Suppressor macrophage treated with lipopolysaccharide for 1 hour (primary cell): Measurements from ENCODE around the gene AAMP.
"Not testable (repeated sequence)": the region's sequence is repeated elsewhere in the genome, so short reads cannot be mapped to it uniquely, and the experiment has no call there.

ENCODE experiments used
- DNase-seq, 3 donors: peaks; one replicate each; pipeline ENCODE4 v3.0.0-alpha.2; 2020 to 2022

AAMP gene

GRCh38 chr2:218269900-218270720 is at the start of gene AAMP, which contains the start of gene PNKD:
Gene AAMP, minus strand, starts transcription at chr2:218270137. Its CDS starts 51 bp downstream, at chr2:218270086.
Gene PNKD, plus strand, starts transcription at chr2:218270519. Its CDS starts 17 bp downstream, at chr2:218270536.
- DNase-seq: peak; percentile 100

- no peak for DNase-seq
Observed at GRCh38 chr2:218318241-218318640, 48.3 kb upstream of the AAMP start.

DNA sequence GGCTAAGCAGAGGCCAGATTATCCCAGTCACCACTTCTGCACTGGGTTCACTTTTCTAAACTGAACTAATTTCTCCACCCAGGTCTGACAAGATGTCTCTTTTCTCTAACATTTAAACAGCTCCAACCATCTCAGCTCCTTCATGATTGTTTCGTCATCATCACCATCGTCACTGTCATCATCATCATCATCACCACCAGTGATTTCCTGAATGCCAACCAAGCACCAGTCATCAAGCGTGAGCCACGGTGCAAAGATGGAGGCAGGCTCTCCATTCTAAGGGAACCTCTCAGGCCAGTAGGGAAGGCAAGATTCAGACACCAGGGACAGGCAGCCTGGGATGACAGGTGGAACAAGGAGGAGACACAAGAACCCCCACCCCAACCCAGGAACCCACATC is 47.9 kb upstream of the AAMP start:
- peak in 2 of 3 donors; percentile 49 to 65 for DNase-seq

GRCh38 chr2:218317303-218317630 is 47.3 kb upstream of the AAMP start:
- no peak for DNase-seq

DNA sequence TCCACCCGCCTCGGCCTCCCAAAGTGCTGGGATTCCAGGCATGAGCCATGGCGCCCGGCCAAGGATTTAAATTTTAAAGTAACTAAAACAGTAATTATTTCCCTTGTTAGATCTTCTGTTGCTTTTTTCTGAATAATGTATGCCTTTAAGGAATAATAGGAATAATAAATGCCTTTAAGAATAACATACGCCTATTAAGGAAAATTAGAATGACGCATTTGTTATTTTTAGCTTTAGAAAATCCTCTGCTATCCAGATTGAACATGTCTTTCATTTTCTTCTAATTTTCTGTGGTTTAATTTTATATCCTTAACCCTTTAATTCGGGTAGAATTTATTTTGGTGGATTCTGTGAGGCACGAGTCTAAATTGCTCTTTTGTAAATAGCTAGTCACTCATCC is 45.5 kb upstream of the AAMP start:
- no peak for DNase-seq

DNA sequence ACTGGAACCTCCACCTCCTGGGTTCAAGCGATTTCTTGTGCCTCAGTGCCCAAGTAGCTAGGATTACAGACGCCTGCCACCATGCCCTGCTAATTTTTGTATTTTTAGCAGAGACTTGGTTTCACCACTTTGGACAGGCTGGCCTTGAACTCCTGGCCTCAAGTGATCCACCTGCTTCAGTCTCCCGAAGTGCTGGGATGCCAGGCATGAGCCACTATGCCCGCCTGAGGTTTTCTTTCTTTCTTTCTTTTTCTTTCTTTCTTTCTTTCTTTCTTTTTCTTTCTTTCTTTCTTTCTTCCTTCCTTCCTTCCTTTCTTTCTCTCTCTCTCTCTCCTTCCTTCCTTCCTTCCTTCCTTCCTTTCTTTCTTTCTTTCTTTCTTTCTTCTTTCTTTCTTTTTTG is 44.8 kb upstream of the AAMP start:
- not testable (repeated sequence) for DNase-seq

GRCh38 chr2:218313356-218313755 is 43.4 kb upstream of the AAMP start:
- no peak for DNase-seq

GRCh38 chr2:218312267-218312756 is 42.4 kb upstream of the AAMP start:
- no peak for DNase-seq

DNA sequence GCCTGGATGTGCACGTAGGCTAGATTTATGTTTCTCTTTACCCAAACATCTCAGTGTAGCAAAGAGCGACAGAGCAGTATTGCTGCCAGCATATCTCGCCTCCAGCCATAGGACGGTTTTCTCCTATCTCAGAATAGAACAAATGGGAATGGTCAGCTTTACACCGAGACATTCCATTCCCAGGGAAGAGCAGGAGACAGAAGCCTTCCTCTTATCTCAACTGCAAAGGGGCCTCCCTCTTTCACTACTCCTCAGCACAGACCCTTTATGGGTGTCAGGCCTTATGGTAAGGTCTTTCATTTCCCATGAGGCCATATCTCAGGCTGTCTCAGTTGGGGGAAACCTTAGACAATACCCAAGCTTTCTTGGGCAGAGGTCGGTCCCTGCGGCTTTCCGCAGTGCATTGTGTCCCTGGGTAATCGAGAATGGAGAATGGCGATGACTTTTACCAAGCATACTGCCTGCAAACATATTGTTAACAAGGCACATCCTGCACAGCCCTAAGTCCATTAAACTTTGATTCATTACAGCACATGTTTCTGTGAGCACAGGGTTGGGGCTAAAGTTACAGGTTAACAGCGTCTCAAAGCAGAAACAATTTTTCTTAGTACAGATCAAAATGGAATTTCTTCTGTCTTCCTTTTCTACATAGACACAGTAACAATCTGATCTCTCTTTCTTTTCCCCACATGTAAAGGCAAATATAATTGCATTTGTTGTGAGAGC is 41.8 kb upstream of the AAMP start:
- DNase-seq: not testable (repeated sequence)

DNA sequence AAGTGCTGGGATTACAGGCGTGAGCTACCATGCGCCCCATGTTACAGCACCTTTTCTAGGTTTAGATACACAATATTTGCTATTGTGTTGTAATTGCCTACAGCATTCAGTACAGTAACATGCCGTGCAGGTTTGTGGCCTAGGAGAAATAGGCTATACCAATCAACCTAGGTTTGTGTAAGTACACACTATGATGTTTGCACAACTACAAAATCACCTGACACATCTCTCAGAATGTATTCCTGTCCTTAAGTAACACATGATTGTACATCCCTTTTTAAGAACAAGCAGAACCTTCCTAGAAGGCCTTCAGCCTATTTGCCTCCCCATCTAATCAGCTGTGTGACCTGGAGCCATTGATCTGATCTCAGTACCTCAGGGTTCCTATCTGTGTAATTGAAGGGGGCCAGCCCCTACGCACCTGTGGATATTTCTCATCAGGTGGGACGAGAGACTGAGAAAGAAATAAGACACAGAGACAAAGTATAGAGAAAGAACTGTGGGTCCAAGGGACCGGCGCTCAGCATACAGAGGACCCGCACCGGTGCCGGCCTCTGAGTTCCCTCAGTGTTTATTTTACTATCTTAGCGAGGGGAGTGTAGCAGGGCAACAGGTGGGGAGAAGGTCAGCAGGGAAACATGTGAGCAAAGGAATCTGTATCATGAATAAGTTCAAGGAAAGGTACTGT is 41.1 kb upstream of the AAMP start:
- no peak for DNase-seq

GRCh38 chr2:218307415-218308090 is 37.6 kb upstream of the AAMP start:
- DNase-seq: no peak

DNA sequence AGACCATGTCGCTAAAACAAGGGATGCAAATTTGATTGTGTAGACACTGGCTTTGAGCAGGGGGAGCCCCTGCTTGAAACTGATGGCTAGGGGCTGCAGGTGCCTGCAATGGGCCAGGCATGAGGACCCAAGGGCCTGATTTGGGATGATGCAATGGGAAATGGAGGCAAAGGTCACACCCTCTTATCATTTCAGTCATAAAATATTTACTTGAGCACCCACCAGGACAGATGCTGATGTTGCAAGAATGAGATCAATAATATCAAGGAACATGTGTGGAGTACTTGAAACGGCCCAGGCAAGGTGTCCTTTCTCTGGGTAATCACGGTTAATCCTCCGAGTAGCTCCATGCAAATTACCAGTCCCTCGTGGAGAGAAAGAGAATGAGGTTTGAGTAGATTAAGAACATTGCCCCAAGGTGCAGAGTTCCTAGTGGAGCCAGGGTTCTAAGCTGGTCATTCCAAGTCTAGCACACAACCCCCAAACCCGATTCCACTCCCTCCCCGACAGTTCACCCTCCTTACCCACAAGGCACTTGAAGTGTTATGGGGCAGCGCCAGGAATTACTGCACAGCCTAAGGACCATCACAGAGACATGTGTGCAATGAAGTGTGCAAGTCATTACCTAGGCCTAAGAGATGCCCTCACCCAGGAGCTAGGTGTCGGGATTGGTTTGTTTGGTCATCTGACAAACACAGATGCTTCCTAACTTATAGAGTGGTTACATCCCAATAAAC is 36.4 kb upstream of the AAMP start:
- DNase-seq: no peak

GRCh38 chr2:218305383-218305782 is 35.4 kb upstream of the AAMP start:
- no peak for DNase-seq

GRCh38 chr2:218301176-218301819 is 31.4 kb upstream of the AAMP start:
- DNase-seq: peak; percentile 87 to 92 (median 90)

DNA sequence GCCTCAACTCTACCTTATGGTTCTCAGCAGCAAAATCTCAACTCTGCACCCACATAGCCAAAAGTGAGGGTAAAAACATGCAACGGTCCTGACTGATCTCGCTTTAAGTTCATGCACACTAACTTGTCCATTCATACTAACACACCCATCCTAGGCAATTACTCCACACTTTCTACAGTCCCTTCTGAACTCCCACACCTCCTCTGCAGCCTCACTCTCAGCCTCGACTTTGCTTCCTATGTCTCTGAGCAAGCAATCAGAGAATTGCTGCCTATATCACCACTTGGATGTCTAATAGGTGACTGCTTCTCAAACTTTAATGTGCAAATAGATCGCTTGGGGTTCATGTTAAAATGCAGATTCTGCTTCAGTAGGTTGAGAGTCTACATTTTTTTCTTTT is 30.2 kb upstream of the AAMP start:
- peak in 1 of 3 donors; percentile 27 for DNase-seq

GRCh38 chr2:218298314-218298875 is 28.5 kb upstream of the AAMP start:
- no peak for DNase-seq

- DNase-seq: no peak
Observed at GRCh38 chr2:218296847-218297246, 26.9 kb upstream of the AAMP start.

DNA sequence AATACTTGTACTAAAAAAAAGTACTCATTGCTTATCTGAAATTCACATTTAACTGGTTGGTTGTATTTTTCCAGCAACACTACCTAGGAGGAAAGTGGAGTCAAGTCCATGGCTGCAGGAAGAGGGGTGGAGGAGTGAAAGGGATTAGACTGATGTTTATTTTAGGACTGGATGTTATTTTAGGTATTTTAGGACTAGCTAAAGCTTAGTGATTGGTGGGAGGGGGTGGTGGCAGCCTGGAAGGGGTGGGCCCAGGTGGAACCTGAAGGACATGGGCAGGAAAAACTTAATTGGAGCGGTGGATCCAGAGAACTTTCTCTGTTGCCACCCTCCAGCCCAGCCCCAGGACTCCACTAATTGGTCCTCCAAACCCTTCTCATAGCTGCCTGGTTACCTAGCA is 26.3 kb upstream of the AAMP start:
- no peak for DNase-seq

DNA sequence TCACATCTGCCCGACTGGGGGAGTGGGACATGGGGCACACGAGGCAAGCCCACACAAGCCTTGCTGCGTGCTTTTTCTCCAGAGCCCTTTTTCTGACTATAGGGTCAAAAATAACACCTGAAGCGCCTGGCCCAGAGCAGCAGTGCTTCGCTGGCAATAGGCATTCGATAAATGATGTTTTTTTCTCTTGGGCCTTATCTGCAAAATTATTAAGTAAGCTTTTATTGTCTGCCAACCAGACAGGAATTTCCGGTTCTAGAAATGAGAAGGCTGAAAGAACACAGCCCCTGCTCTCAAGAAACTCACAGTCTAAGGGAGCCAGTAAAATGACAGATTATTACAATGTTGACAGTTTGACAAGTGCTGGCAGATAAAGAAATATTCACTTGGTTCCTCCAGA is 25.1 kb upstream of the AAMP start:
- no peak for DNase-seq

DNA sequence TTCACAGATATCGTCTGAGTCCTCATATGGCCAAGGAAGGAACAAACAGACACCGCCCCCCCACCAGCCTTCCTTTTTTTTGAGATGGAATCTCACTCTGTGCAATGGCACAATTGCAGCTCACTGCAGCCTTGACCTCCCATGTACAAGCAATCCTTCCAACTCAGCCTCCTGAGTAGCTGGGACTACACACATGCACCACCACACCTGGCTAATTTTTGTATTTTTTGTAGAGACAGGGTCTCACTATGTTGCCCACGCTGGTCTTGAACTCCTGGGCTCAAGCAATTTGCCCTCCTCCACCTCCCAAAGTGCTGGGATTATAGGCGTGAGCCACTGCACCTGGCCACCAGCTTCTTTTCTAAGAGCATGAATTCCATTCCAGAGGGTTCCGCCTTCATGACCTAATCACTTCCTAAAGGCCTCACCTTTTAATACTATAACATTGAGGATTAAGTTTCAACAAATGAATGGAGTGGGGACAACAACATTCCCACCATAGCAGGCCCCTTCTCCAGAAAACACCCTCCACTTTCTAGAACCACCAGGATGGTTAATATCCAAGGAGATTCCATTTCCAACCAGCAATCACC is 24.6 kb upstream of the AAMP start:
- DNase-seq: peak in 1 of 3 donors; percentile 45
